ENCODE results near the gene NR1I2.

NR1I2 gene

DNA sequence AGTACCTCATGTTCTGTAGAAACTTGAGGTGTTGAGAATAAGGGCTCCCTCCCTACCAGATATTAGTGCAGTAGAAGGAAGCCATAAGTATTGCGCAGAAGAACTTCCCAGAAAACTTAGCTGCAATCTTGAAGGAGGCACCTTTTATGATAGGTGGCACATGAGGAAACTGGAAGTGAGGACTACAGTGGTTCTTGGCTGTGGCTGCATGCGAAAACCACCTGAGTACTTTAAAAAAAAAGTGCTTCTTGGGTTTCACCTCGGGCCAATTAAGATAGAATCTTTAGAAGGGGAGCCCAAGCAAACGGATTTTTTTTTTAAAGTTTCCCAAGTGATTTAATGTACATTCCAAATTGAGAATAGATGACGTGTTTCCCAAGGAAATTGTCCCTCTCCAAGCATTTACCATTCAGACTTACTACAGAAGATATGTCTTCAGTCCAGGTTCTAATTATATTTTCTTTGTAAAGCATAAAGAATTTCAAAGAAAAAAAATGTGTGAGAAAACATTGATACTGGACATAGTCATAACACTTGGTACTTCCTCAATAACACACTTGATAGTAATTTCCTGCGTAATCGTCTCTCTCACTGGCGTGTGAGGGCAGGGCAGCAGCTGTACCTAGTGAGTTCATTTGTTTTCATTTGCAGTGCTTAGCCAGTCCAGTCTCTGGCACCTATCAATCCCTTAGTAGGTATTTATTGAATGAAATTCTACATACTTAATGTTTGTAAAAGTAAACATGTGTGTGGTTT, 12.3 kb upstream of the NR1I2 start:
- H3K4me1 ChIP-seq (ENCODE audit: control insufficient read depth in 1 of 2, insufficient read depth in 1 of 2, low read depth in 1 of 2, low read length in 1 of 2): peaks cover 0 to 7% of the 10 kb centered on the region in 2 experiments
- no peak overlapping the region for H3K4me3 ChIP-seq (ENCODE audit: low read depth in 1 of 2, low read length in 1 of 2)
- no peaks in the 10 kb centered on the region for H3K36me3 ChIP-seq
- H3K9me3 ChIP-seq: no peaks in the 10 kb centered on the region
- H3K27ac ChIP-seq: no peak overlapping the region
- H3K27me3 ChIP-seq: no peaks in the 10 kb centered on the region
- TF ChIP-seq, protein P1, sequence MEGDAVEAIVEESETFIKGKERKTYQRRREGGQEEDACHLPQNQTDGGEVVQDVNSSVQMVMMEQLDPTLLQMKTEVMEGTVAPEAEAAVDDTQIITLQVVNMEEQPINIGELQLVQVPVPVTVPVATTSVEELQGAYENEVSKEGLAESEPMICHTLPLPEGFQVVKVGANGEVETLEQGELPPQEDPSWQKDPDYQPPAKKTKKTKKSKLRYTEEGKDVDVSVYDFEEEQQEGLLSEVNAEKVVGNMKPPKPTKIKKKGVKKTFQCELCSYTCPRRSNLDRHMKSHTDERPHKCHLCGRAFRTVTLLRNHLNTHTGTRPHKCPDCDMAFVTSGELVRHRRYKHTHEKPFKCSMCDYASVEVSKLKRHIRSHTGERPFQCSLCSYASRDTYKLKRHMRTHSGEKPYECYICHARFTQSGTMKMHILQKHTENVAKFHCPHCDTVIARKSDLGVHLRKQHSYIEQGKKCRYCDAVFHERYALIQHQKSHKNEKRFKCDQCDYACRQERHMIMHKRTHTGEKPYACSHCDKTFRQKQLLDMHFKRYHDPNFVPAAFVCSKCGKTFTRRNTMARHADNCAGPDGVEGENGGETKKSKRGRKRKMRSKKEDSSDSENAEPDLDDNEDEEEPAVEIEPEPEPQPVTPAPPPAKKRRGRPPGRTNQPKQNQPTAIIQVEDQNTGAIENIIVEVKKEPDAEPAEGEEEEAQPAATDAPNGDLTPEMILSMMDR (IDR thresholded peaks at IDR 0.05): no peak

DNA sequence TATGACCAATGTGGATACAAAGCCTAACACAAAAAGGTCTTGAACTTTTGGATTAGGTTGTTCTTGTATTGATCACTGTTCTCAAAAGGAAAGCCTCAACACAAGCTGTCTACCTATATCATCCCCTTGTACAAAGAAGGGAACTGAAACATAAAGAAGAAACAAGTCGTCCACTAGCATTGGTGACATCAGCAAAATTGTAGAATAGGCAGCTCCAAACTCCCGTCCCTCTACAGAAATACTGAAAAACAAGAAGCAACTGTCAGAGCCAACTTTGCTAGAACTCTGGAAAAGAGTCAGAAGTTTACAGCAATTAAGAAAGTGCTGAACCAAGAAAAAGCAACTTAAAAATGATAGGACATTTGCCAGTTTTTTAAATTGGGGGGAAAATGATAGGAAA, 7.5 kb upstream of the NR1I2 start:
- H3K9me3 ChIP-seq: no peaks in the 10 kb centered on the region
- TF ChIP-seq, protein P1 (IDR thresholded peaks at IDR 0.05): no peak
- H3K27ac ChIP-seq: no peak overlapping the region
- H3K4me3 ChIP-seq (ENCODE audit: low read depth in 1 of 2, low read length in 1 of 2): no peak overlapping the region
- peaks cover 2 to 3% of the 10 kb centered on the region in 2 experiments for H3K4me1 ChIP-seq (ENCODE audit: control insufficient read depth in 1 of 2, insufficient read depth in 1 of 2, low read depth in 1 of 2, low read length in 1 of 2)
- H3K27me3 ChIP-seq: no peaks in the 10 kb centered on the region
- no peaks in the 10 kb centered on the region for H3K36me3 ChIP-seq

DNA sequence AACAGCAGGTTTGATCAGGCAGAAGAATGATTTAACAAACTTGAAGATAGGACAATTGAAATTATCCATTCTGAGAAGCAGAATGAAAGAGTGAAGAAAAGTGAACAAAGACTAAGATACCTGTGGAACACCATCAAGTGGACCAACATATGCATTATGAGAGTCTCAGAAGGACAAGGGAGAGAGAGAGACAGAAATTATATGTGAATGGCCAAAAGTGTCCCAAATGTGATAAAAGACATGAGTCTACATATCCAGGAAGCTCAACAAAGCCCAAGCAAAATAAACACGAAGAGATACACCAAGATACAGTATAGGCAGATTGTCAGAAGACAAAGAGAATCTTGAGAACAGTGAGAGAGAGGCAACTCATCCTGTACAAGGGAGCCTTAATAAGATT, 5.6 kb upstream of the NR1I2 start:
- no peaks in the 10 kb centered on the region for H3K27me3 ChIP-seq
- H3K4me1 ChIP-seq (ENCODE audit: control insufficient read depth in 1 of 2, insufficient read depth in 1 of 2, low read depth in 1 of 2, low read length in 1 of 2): peaks cover 18 to 22% of the 10 kb centered on the region in 2 experiments
- H3K36me3 ChIP-seq: no peaks in the 10 kb centered on the region
- TF ChIP-seq, protein P1 (IDR thresholded peaks at IDR 0.05): no peak
- H3K9me3 ChIP-seq: no peaks in the 10 kb centered on the region
- no peak overlapping the region for H3K27ac ChIP-seq
- H3K4me3 ChIP-seq (ENCODE audit: low read depth in 1 of 2, low read length in 1 of 2): no peak overlapping the region

DNA sequence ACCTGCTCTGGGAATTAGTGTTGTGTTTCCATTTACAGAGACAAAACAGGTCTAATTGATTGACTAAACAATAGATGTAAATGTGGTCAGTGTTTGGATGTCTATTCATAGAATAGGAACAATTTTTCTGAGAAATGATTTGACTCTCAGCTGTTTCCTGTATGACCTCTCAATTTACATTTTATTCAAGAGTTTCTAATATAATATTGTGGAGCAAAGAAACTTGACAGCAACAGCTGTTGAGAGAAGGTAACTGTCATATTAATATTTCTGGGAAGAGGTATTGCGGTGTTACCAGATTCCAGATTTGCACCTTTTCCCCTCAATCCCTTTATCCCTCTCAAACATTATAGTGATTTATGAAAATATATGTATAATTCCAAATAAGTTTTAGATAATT, 3.7 kb upstream of the NR1I2 start:
- H3K36me3 ChIP-seq: no peaks in the 10 kb centered on the region
- H3K4me1 ChIP-seq (ENCODE audit: control insufficient read depth in 1 of 2, insufficient read depth in 1 of 2, low read depth in 1 of 2, low read length in 1 of 2): peaks cover 24 to 36% of the 10 kb centered on the region in 2 experiments
- H3K27ac ChIP-seq: no peak overlapping the region
- no peak overlapping the region for H3K4me3 ChIP-seq (ENCODE audit: low read depth in 1 of 2, low read length in 1 of 2)
- H3K27me3 ChIP-seq: no peaks in the 10 kb centered on the region
- TF ChIP-seq, protein P1 (IDR thresholded peaks at IDR 0.05): no peak
- H3K9me3 ChIP-seq: no peaks in the 10 kb centered on the region

DNA sequence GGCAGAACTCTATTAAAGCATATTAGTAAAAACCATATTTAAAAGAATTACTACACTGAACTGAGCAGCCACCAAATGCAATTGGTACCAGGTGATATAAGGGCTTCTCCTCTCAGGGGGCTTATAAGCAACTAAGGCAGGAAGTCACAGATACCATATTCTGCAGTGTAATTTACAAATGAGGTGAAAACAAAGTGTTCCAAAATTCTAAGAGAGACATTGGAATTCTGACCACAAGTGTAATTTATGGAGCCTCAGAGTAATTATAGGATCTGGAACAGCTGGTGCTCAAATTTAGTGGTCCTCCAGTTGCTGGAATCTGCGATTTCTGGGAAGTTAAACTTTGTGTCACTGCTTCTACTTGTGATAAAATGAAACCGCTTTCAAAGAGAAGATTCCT, 3.1 kb upstream of the NR1I2 start:
- H3K4me1 ChIP-seq (ENCODE audit: control insufficient read depth in 1 of 2, insufficient read depth in 1 of 2, low read depth in 1 of 2, low read length in 1 of 2): peaks cover 25 to 43% of the 10 kb centered on the region in 2 experiments
- H3K4me3 ChIP-seq (ENCODE audit: low read depth in 1 of 2, low read length in 1 of 2): no peak overlapping the region
- TF ChIP-seq, protein P1 (IDR thresholded peaks at IDR 0.05): no peak
- no peak overlapping the region for H3K27ac ChIP-seq
- H3K27me3 ChIP-seq: no peaks in the 10 kb centered on the region
- H3K9me3 ChIP-seq: no peaks in the 10 kb centered on the region
- no peaks in the 10 kb centered on the region for H3K36me3 ChIP-seq
